ENCODE results near the gene HDAC1. TPM values are rescaled to one million over a fixed set of nuclear protein-coding genes. Genes with fewer than 3 reads are reported as not detected.
A peak's percentile ranks its signal among the peaks of the same experiment; 100 is the strongest.

HDAC1 gene
- total RNA-seq, 2 experiments from 2014 or later: 56.9 to 61.0 TPM

DNA sequence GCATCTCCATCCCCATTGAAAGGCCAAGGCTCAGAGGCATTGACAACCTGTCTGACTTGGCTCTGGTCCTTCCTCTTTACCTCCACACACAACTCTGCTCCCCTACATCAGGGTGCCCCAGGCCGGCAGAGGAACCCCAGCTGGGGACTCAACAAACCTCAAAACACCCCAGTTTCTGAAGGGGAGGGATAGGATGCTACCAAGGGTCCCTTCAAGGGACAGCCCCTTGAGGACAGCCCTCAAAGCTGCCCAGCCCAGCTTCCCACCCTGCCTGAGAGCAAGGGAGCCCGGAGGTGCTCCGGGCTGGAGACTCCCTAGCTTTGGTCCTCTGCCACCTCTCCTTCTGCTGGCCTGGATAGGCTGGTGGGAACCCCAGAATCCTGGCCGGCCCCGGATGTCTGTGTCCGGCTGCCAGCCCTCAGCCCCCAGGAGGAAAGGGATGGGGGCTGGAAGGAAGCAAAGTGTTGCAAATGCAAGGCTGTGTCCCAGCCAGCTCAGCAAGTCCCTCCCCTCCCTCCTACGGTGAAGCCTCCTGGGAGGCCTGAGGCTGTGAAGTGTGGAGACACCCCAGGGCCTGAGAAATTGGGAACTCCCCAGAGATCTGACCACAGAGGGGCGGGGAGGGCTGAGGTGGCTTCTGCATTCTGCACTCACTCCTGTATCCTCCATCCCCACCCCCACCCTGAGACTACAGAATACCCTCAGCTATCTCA, 45.2 kb downstream of the HDAC1 start:
- Mint-ChIP-seq H3K27me3 (no peaks in the 10 kb centered on the region), H3K36me3 (ENCODE audit: low read depth) (peaks cover 26% of the 10 kb centered on the region), H3K27ac (peak overlapping the region; percentile 35), H3K4me3 (peak overlapping the region; percentile 86), H3K9me3 (no peaks in the 10 kb centered on the region), H3K4me1 (ENCODE audit: low read depth) (peaks cover 45% of the 10 kb centered on the region)
- intact Hi-C loops (cut with DNase I, micrococcal nuclease): loop anchor here (1.0 to 5.0 kb wide), 4 partner anchors 14 to 95 kb away; partner anchors contain the start of gene BSDC1 (in 1 of the 2)
- no peak overlapping the region for H3K4me3 ChIP-seq (ENCODE audit: low read length)
- DNase-seq: peak in 6 of 14 experiments; percentile 29 to 91 (median 56)
- TF ChIP-seq, protein P1, sequence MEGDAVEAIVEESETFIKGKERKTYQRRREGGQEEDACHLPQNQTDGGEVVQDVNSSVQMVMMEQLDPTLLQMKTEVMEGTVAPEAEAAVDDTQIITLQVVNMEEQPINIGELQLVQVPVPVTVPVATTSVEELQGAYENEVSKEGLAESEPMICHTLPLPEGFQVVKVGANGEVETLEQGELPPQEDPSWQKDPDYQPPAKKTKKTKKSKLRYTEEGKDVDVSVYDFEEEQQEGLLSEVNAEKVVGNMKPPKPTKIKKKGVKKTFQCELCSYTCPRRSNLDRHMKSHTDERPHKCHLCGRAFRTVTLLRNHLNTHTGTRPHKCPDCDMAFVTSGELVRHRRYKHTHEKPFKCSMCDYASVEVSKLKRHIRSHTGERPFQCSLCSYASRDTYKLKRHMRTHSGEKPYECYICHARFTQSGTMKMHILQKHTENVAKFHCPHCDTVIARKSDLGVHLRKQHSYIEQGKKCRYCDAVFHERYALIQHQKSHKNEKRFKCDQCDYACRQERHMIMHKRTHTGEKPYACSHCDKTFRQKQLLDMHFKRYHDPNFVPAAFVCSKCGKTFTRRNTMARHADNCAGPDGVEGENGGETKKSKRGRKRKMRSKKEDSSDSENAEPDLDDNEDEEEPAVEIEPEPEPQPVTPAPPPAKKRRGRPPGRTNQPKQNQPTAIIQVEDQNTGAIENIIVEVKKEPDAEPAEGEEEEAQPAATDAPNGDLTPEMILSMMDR (IDR thresholded peaks at IDR 0.05): no peak
- CTCF ChIA-PET: interaction anchor here (0.6 to 3.0 kb wide), 5 partner anchors 14 to 121 kb away, joined by 3 to 20 read pairs (median 9); no protein-coding TSS in a partner anchor
- H3K27me3 ChIP-seq (ENCODE audit: control insufficient read depth in 1 of 2, insufficient read depth in 2 of 2, low read length in 2 of 2): no peaks in the 10 kb centered on the region
- ATAC-seq (ENCODE audit: poor library complexity): peak; percentile 15
- peaks cover 17% of the 10 kb centered on the region for H3K36me3 ChIP-seq (ENCODE audit: insufficient read depth, low read length)
- POLR2A ChIA-PET: interaction anchor here (0.6 to 3.8 kb wide), 23 partner anchors 9 to 229 kb away, joined by 3 to 74 read pairs (median 16); partner anchors contain the start of genes BSDC1, CCDC28B, HDAC1 and IQCC
- H3K4me1 ChIP-seq (ENCODE audit: insufficient read depth, low read length): peaks cover 49% of the 10 kb centered on the region
- no peaks in the 10 kb centered on the region for H3K9me3 ChIP-seq (ENCODE audit: control insufficient read depth in 1 of 2, insufficient read depth in 1 of 2, low read length in 2 of 2)
- no peak overlapping the region for H3K27ac ChIP-seq (ENCODE audit: low read depth in 1 of 2, low read length in 2 of 2)

DNA sequence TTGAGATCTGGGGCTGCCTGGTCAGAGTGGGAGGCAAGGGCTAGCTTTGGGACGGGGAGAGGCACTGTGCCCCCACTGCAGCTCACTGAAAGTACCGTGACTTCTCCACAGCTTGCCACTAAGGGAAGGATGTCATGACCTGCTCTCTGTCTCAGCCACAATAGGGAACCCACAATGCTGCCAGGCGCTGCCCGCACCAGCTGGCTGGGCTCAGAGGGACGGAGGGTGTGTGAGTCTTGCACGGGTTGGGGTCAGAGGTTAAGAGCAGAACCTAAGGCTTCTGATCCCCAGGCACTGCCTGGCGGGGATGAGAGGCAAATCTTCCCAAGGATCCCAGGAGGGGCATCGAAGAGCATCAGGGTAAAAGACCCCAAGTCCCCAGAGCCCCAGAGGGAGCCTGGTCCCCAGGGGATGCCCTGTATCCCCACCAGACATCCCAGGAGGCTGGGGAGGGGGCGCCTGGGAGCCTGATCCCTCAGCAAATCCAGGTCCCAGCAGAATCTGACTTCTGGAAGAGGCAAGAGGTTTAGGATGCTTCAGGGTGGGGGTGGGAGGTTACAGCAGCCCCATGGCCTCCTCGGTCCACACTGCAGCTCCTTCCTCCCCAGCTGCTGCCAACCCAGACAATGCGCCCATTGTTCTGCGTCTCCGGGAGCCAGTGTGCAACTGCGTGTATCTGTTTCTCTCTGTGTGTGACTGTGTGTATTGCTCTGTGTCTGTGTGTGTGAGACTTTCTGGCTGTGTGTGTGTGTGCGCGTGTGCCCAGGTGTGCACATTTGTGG, 46.2 kb downstream of the HDAC1 start:
- intact Hi-C loops (cut with DNase I, micrococcal nuclease): loop anchor here (2.0 to 5.0 kb wide), 2 partner anchors 35 to 96 kb away; no protein-coding TSS in a partner anchor
- Mint-ChIP-seq H3K27me3 (no peaks in the 10 kb centered on the region), H3K27ac (peak overlapping the region; percentile 35), H3K9me3 (no peaks in the 10 kb centered on the region), H3K4me3 (peak overlapping the region; percentile 75), H3K36me3 (ENCODE audit: low read depth) (peaks cover 17% of the 10 kb centered on the region), H3K4me1 (ENCODE audit: low read depth) (peaks cover 41% of the 10 kb centered on the region)
- ChIA-PET CTCF (interaction anchor here (0.6 to 3.0 kb wide), 4 partner anchors 13 to 90 kb away, joined by 3 to 20 read pairs (median 6); no protein-coding TSS in a partner anchor), POLR2A (interaction anchor here (0.6 to 3.8 kb wide), 11 partner anchors 11 to 216 kb away, joined by 3 to 74 read pairs (median 26); partner anchors contain the start of genes BSDC1, HDAC1 and LCK)
- Histone ChIP-seq H3K9me3 (ENCODE audit: control insufficient read depth in 1 of 2, insufficient read depth in 1 of 2, low read length in 2 of 2) (no peaks in the 10 kb centered on the region), H3K36me3 (ENCODE audit: insufficient read depth, low read length) (peaks cover 8% of the 10 kb centered on the region), H3K27me3 (ENCODE audit: control insufficient read depth in 1 of 2, insufficient read depth in 2 of 2, low read length in 2 of 2) (no peaks in the 10 kb centered on the region), H3K27ac (ENCODE audit: low read depth in 1 of 2, low read length in 2 of 2) (no peak overlapping the region), H3K4me1 (ENCODE audit: insufficient read depth, low read length) (peaks cover 45% of the 10 kb centered on the region), H3K4me3 (ENCODE audit: low read length) (no peak overlapping the region)
- ATAC-seq (ENCODE audit: poor library complexity): no peak
- peak in 4 of 14 experiments; percentile 12 to 76 (median 58) for DNase-seq
- TF ChIP-seq, protein P1 (IDR thresholded peaks at IDR 0.05): no peak

DNA sequence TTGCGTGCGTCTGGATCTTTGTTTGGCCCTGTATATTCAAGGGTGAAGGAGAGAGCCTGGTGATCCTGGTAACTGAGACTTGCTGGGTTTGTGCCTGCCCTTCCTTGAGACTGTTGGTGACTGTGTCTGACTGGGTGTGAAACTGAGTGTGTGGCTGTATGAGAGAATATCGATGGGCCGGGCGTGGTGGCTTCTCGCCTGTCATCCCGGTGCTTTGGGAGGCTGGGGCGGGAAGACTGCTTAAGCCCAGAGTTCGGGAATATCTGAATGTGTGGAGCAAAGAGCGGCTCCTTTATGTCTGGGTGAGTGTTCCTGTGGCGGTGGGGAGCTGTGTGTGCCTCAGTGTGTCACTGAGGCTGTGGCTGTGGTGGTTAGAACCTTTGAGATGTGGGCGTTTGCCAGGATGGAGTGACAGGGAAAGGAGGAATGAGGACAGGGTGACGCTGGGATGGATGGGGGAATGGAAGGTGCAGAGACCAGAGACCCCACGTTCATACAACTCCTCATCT, 46.8 kb downstream of the HDAC1 start:
- peaks cover 34% of the 10 kb centered on the region for H3K4me1 Mint-ChIP-seq (ENCODE audit: low read depth)
- Histone ChIP-seq H3K36me3 (ENCODE audit: insufficient read depth, low read length) (peaks cover 4% of the 10 kb centered on the region), H3K4me1 (ENCODE audit: insufficient read depth, low read length) (peaks cover 45% of the 10 kb centered on the region), H3K27ac (ENCODE audit: low read depth in 1 of 2, low read length in 2 of 2) (no peak overlapping the region), H3K27me3 (ENCODE audit: control insufficient read depth in 1 of 2, insufficient read depth in 2 of 2, low read length in 2 of 2) (no peaks in the 10 kb centered on the region), H3K9me3 (ENCODE audit: control insufficient read depth in 1 of 2, insufficient read depth in 1 of 2, low read length in 2 of 2) (no peaks in the 10 kb centered on the region), H3K4me3 (ENCODE audit: low read length) (no peak overlapping the region)
- no peaks in the 10 kb centered on the region for H3K27me3 Mint-ChIP-seq
- POLR2A ChIA-PET: no interaction called here
- ATAC-seq (ENCODE audit: poor library complexity) (no peak), DNase-seq (no peak)
- H3K36me3 Mint-ChIP-seq (ENCODE audit: low read depth): peaks cover 11% of the 10 kb centered on the region
- CTCF ChIA-PET: no interaction called here
- H3K9me3 Mint-ChIP-seq: no peaks in the 10 kb centered on the region
- intact Hi-C loops (cut with DNase I, micrococcal nuclease): loop anchor here in 1 of 2 experiments (5.0 kb wide), 1 partner anchor 96 kb away; no protein-coding TSS in a partner anchor
- peak overlapping the region; percentile 61 for H3K4me3 Mint-ChIP-seq
- TF ChIP-seq, protein P1 (IDR thresholded peaks at IDR 0.05): no peak
- H3K27ac Mint-ChIP-seq: no peak overlapping the region
